ENCODE data around the gene RRM2. TPM values are rescaled to one million over a fixed set of nuclear protein-coding genes. Genes with fewer than 3 reads are reported as not detected.

RRM2 gene
- total and polyA plus RNA-seq, 8 donors: 24.9 to 85.8 (median 45.3) TPM

DNA sequence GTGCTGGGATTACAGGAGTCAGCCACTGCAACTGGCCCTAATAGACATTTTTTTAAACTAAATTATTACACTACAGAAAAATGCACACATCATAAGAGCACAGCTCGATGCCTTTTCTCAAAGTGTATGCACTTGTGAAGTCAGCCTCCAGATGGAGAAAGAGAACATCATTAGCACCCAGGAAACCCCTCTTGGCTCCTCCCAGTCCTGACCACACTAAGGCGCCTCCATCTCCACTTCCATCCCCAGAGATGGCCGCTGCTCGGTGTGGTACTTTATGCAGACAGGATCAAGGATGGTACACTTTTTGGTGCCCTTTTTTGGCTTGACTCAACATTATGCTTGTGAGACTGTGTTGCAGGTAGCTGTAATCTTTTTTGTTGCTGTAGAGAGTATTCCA lies 34.8 kb downstream of the RRM2 start:
- TF ChIP-seq, protein P1, sequence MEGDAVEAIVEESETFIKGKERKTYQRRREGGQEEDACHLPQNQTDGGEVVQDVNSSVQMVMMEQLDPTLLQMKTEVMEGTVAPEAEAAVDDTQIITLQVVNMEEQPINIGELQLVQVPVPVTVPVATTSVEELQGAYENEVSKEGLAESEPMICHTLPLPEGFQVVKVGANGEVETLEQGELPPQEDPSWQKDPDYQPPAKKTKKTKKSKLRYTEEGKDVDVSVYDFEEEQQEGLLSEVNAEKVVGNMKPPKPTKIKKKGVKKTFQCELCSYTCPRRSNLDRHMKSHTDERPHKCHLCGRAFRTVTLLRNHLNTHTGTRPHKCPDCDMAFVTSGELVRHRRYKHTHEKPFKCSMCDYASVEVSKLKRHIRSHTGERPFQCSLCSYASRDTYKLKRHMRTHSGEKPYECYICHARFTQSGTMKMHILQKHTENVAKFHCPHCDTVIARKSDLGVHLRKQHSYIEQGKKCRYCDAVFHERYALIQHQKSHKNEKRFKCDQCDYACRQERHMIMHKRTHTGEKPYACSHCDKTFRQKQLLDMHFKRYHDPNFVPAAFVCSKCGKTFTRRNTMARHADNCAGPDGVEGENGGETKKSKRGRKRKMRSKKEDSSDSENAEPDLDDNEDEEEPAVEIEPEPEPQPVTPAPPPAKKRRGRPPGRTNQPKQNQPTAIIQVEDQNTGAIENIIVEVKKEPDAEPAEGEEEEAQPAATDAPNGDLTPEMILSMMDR (IDR thresholded peaks at IDR 0.05): no peak
- ATAC-seq: no peak
- intact Hi-C loops (cut with DNase I): no loop called here

GRCh38 chr2:10158681-10159080 lies 36.1 kb downstream of the RRM2 start:
- H3K36me3 ChIP-seq: no peaks in the 10 kb centered on the region
- ATAC-seq (no peak), DNase-seq (no peak)
- H3K9me3 ChIP-seq: no peaks in the 10 kb centered on the region
- H3K4me1 ChIP-seq: no peaks in the 10 kb centered on the region
- no peak overlapping the region for H3K4me3 ChIP-seq
- no peaks in the 10 kb centered on the region for H3K27me3 ChIP-seq
- TF ChIP-seq, protein P1 (IDR thresholded peaks at IDR 0.05): no peak
- no peak overlapping the region for H3K27ac ChIP-seq
- intact Hi-C loops (cut with DNase I): no loop called here

More for the DNA sequence above, 34.8 kb downstream of the RRM2 start:
- no peaks in the 10 kb centered on the region for H3K27me3 ChIP-seq
- no peaks in the 10 kb centered on the region for H3K36me3 ChIP-seq
- no peak overlapping the region for H3K27ac ChIP-seq
- no peaks in the 10 kb centered on the region for H3K9me3 ChIP-seq
- no peak overlapping the region for H3K4me3 ChIP-seq
- no peaks in the 10 kb centered on the region for H3K4me1 ChIP-seq
- no peak for DNase-seq

- H3K27me3 ChIP-seq: no peaks in the 10 kb centered on the region
- DNase-seq: no peak
- no peaks in the 10 kb centered on the region for H3K9me3 ChIP-seq
- ATAC-seq: no peak
- no peak overlapping the region for H3K4me3 ChIP-seq
- TF ChIP-seq, protein P1 (IDR thresholded peaks at IDR 0.05): no peak
- H3K27ac ChIP-seq: no peak overlapping the region
- H3K4me1 ChIP-seq: no peaks in the 10 kb centered on the region
- H3K36me3 ChIP-seq: no peaks in the 10 kb centered on the region
- intact Hi-C loops (cut with DNase I): no loop called here
These were observed 36.5 kb downstream of the RRM2 start for GRCh38 chr2:10159086-10159485.

GRCh38 chr2:10159581-10160131 lies 37.1 kb downstream of the RRM2 start:
- intact Hi-C loops (cut with DNase I): no loop called here
- Histone ChIP-seq H3K27me3 (no peaks in the 10 kb centered on the region), H3K4me1 (no peaks in the 10 kb centered on the region), H3K4me3 (no peak overlapping the region), H3K27ac (no peak overlapping the region), H3K36me3 (peaks cover 0 to 5% of the 10 kb centered on the region in 2 donors), H3K9me3 (no peaks in the 10 kb centered on the region)
- ATAC-seq (no peak), DNase-seq (no peak)
- TF ChIP-seq, protein P1 (IDR thresholded peaks at IDR 0.05): no peak

DNA sequence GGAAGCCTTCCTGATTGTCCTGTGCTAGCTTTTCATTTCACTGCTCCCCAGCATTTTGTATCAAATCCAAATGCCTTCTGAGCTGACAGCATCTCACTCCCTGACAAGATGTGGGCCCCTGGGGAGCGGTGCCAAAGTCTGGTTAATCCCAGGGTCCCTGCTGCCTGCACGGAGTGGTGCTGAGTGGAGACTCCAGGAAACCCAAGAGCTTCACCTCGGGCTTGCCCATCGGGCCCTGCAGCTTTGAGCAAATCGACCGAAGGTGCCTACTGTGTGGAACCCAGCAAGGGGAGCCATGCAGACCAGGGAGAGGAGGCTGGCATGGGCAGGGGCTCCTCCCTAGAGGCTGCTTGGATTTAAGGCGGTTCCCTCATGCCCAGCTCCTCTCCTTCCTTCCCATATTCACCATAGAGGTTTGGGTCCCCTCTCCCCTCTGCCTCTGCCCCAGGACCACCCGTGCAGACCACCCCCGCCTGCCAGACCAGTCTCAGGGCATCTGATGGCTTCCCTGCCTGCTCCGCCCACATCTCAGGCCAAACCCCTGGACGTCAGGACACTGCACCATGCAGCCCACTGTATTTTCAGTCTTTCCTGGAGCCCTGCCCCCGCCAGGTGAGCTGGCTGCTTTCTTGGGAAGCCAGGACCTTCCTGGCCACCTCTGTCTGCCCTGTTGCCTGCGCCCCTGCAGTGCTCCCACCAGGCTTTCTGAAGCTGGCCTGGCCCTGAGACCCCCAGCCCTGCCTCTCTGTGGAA lies 37.8 kb downstream of the RRM2 start:
- intact Hi-C loops (cut with DNase I): no loop called here
- no peak overlapping the region for H3K27ac ChIP-seq
- no peak for DNase-seq
- H3K4me3 ChIP-seq: no peak overlapping the region
- no peaks in the 10 kb centered on the region for H3K4me1 ChIP-seq
- ATAC-seq: no peak
- TF ChIP-seq, protein P1 (IDR thresholded peaks at IDR 0.05): no peak
- peaks cover 0 to 6% of the 10 kb centered on the region in 2 donors for H3K36me3 ChIP-seq
- H3K27me3 ChIP-seq: no peaks in the 10 kb centered on the region
- H3K9me3 ChIP-seq: no peaks in the 10 kb centered on the region
